Cortex of kidney (tissue), 1 donor: ENCODE data around the gene GPR4.
"Not testable (repeated sequence)": the region's sequence is repeated elsewhere in the genome, so short reads cannot be mapped to it uniquely, and the experiment has no call there.

Experiments used
- DNase-seq: peaks from one replicate; lab custom pipeline; 2025; lab: John Stamatoyannopoulos, UW

The GPR4 gene

DNA sequence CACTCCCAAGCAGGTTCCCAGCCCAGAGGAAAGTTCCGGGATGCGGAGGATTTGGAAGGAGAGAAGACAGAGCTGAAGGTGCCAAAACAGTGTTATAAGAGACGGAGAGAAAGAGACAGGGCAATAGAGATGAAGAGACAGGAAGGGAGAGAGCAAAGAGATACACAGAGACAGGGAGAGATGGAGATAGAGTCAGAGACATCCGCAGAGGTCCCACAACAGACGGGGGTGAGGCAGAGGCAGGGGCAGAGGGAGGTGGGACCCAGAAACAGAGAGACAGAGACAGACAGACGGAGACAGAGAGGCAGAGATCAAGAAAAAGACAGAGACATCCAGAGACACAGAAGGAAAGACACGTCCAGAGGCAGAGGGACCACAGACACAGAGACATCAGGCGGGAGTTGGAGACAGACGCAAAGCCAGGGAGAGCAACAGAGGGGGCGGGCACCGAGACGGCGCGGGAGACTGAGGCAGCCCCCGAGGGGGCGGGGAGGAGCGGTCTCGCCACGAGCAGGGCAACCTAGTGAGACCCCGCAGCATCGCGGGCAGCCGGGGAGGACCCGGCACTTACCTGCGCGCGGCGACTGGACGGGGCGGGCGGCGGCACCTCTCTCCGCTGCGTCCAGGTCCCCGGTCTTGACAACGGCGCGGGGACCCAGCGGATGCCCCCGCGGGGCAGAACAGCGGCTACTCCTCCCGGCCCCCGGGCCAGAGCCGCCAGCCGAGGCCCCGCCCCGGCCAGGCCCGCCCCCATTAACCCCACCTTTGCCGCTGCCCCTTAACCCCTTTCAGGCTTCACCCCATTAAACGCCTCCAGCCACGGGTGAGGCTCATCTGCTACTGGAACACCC lies at the start of gene GPR4:
Gene GPR4, minus strand, starts transcription at position 689 of the 851 bp plus-strand sequence. CDS start 10,346 bp downstream, outside the sequence.
- DNase-seq: no peak

DNA sequence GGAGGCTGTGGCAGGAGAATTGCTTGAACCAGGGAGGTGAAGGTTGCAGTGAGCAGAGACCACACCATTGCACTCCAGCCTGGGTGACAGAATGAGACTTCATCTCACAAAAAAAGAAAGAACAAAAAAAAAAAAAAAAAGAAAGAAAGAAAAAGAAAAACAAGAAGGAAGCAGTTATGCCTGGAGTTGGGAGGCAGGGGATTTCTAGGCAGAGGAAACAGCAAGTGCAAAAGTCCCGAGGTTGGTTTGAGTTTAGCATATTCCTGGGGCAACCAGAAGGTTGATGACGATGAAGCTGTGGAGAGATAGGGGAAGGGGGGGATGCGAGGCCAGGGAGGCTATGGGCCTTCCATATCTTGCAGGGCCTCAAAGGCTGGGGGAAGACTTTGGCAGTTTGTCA lies 48.7 kb upstream of the GPR4 start:
- DNase-seq: no peak

DNA sequence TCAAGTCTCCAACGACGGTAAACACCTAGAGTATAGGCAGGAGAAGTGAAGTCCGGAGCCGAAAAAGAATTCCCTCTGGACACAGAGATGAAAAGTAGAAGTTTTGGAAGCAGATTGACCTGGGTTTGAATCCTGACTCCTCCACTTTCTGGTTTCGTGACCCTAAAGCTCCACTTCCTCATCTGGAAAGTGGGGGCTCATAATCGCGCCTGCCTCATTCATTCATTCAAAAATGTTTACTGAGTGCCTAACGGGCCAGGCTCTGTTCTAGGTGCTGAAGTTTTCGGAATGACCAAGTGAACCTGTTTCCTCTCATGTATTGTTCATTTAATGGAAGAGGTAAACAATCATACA lies 44.3 kb upstream of the GPR4 start:
- DNase-seq: no peak

DNA sequence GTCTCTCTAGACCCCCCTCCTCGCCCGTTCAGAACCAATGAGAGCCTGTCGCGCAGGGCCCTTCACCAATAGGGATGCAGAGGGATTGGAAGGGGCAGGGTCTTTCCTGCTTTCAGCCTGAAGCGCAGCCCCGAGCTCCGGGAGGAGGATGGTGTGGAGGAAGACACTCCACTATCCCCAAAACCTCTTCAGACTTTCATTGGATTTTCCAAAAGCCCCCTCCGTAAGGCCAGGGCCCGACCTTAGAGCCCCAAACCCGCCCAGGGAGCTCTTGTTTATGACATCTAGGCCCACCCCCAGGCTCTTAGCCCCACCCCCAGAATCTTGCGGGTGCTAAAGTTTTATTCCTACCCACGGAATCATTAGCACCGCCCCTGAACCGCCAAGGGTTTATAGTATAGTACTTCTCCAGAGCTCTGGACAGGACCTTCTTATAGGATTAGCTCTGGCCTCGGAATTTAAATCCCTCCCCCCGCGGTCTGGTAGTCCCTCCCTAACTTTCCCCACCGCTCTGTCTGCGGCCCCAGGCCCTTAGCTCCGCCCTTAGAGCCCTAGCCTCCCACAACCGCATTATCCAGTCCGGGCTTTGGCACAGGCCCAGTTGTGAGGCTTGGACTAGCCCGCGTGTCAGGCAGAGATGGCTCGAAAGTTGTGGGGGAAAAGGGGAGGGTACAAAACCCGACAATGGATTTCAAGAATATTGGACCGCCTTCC lies 43.8 kb upstream of the GPR4 start:
- DNase-seq: no peak

DNA sequence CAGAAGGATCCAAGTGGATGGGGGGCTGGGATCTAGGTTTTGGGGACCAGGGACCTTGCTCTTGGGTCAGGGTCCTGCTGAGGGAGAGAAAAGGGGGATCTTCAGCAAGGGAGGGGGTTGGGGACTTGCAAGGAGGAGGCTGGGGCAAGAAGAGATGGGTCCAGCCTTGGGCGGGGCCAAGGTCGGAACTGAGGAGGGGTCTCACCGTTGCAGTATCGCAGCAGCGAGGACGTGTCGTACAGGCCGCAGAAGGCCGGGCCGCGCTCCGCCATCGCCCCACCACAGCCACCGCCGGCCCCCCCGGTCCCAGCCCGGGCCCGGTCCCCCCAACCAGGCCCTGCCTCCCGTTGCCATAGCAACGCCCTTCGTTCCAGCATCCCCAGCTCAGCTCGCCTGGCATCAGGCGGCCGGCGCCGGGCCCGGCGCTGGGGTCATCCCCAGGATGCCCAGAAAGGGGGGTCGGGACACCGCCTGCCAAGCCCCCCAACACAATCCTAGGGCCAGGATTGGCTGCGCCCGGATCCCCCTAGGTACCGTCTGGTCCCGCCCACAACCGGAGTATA lies 43.1 kb upstream of the GPR4 start:
- no peak for DNase-seq

DNA sequence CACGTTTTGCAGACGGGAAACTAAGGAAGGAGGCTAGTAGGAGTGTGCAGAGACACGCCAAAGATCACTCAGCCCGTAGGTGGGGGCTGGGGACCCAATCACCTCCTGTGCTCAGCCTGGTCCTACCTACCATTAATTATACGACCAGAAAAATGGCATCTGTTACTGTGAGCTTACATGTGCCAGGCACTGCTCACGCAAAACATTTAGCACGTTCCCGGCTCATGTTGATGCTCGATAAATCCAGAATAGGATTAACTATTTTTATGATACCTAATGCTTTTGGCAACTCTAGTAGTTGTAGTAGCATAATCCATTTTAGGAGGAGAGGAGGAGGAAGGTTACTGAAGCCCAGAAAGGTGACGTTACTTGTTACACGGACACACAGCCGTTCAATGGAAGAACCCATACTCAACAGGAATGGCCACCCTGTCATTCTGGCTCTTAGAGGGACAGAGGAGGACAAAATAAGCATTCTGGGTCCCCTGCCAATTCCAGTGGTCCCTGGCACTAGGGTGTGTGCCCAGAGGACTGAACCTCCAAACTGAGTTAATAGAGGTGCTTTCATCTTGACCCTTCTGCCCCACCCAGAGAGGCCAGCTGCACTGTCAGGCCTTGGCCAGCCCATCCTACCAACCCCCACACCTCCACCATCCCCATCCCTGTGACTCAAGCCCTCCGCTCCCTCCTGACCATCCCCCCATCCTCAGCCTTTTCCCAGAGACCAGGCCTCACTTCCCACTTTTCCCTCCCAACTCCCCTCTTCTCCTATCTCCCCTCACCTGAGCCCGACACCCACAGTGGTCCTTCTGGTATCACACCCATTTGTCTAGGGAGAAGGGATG lies 42.1 kb upstream of the GPR4 start:
- no peak for DNase-seq

DNA sequence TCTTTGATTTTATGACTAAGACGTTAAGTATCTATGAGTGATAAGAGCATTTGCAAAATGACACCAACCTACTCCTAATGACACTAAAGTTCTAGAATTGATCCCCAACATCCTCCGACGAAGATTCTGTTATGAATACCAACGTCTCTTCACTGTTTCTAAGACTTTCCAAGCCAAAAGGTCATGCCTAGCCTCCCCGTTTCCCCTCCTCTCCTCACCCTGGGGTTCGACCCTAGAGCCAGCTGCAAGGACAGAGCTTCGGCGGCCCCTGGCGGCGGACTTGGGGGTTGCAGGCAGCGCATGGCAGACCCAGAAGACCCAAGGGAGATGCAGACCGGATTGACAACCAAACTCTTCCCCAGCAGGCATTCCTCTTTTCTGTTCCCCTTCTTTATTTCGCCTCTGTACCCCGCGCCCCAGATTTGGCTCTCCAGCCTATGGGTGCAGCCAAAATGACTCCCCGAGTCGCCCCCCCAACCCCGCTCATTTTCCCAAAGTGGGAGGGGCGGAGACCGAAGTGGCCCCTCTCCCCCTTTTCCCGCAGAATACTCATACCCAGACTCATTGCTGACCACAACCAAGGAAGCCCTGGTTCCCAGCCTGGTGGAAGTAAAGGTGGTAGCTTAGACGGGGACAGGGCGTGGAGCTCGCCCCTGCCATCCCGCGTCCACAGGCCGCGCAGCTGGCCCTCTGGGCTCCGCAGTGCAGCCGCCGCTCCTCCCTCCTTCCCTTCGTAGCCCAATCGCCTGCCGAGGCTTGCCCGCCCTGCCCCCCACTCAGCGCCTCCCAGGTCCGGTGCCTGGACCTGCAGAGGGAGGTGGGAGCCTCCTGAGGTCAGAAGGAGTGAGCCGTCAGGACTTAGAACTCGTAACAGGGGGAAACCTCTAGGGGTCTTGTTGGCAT lies 41.3 kb upstream of the GPR4 start:
- DNase-seq: no peak

DNA sequence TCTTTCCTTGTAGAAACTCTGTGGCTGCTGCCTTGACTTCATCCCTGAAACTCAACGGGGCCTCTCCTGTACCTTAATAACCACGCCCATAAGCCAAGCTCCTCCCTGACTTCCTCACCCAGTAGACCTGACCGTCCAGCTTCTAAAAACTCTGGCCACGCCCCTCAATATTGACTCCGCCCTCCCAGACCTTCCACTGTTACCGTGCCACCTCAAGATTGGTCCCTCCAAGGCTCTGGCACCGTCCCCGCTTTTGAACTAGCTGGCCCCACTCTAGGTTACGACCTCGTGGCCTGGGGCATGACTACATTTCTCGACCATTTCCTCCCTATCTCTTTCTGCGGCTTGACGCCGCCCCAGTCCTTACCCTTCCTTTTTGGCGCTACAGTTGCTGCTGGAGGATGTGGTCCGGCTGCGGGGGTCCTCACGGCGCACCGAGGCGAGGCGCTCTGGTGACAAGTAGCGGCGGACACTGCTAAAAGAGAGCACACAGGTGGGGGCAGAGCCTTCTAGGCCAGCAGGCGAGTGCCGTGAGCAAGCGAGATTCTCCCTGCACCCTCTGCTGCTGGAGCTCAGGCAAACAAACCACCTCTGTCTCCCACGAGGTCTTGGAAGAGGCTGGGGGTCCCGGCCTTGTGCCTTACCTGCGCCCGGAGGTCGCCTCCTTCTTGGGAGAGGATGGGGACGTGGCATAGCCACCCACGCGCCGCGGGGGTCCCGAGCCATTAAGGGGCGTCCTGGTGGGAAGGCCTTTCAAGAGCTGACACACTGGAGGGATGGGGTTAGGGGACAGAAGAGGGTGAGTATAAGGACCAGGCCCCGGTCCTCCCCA lies 39.5 kb upstream of the GPR4 start:
- DNase-seq: no peak

DNA sequence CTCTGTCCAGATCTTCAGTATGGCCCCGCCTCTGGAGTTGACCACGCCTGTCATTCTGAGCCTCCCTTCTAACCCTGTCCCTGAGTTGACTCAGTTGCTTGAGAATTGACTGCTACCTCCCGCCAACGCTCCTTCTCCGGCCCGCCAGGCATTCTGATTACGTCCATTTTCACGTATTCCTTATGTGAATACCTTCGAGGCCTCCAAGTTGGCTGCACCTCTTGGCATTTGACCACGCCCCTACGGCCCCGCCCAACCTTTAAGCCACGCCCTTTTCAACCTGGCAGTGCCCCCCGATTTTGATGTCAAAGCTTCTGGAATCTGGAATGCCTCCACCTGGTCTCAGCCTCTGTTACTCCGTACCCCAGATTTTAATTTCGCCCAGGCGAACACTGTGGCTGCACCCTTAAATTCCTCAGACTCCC lies 38.8 kb upstream of the GPR4 start:
- DNase-seq: no peak

DNA sequence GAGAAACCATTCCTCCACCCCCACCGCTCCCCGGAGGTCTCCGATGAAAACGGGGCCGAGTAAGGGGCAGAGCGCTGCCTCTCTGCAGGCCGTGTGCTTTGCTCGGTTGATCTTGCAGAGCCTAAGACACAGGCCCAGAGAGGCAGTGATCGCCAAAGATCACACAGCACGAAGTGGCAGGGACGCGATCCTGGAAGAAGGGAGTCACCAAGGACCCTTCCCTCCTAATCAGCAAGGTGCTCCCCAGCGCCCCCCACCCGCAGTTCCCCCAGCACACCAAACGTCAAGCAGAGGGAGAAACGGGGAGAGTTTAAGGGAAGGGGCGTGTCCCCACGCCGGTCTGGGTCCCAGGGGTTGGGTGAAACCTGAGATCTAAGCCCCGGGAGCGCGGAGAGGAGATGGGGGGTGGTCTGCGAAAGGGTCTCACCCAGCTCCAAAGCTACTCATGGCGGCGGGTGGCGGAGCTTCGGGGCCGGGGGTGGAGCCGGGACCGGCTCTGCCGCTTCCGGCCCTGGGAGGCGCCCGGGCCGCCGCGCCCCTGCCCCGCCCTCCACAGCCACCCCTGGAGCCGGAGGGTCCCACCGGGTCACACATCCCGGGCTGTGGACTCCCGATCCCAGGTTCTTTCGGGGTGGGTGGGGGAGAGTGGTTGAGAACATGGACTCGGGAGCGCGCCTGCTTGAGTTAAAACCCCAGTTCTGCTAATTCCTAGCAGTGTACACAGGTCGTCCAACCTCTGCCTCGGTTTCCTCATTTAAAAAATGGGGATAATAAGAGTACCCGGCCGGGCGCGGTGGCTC lies 37.1 kb upstream of the GPR4 start, which contains the start of gene EML2:
Gene EML2, minus strand, starts transcription at position 468 of the 800 bp plus-strand sequence. Its CDS starts 21 bp downstream, at position 447.
- DNase-seq: no peak

DNA sequence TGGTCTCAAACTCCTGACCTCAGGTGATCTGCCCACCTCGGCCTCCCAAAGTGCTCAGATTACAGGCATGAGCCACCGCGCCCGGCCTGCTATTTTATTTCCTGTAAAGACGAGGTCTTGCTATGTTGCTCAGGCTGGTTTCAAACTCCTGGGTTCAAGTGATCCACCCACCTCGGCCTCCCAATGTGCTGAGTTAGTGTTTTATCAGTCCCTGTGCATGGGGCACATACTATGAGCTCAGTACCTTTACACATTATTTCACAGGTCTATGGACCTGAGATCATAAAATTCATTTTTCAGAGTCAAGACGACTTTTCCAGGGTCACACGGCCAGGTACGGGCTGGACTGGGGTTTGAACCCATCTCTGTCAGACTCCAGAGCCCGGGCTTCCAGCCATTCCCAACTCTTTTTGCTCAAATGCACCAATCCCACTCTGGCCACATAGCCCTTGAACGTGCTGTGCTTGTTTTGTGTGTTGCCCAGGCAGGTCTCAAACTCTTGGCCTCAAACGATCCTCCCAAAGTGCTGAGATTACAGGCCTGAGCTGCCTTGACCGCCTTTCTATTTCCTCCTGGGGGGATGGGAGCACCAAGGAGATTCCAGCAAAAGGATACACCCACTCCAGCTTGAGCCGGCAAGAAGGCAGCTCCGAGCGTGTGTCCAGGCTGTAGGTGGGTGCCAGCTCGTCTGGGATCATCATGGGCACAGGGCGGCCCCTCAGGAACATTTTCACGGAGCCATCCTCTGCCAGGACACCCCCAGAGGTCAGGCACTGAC lies 36.1 kb upstream of the GPR4 start:
- no peak for DNase-seq

DNA sequence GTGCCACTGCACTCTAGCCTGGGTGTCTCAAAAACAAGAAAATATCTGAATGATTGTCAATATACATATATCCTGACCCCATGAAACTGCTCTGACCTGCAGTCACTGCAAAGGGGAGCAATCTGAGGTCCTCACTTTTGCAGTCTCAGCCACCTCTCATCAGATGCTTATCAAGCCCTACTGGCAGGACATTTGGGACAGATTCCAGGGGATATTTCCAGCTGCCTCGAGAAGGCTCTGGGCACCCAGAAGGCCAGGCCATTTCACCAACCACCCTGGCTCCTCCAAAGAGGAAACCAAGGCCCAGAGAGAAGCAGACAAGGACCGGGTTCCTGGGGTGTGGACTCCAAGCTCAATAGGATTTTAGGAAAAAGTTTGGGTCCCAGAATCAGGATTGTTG lies 34.9 kb upstream of the GPR4 start:
- no peak for DNase-seq

DNA sequence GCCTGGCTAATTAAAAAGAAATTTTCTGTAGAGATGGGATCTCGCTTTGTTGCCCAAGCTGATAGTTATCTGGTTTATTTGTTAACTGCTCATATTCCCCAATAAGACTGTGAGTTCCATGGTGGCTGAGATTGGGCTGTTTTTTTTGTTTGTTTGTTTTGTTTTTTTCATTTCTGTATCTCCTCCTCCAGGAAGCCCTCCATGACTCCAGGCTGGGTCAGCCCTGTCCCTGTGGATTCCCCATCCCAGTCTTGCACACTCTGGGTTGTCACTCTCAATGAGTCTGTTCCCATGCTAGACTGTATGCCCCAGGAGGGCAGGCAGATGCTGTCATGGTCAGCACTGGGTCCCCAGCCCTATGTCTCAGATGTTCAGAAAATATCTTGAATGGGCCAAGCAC lies 34.3 kb upstream of the GPR4 start:
- no peak for DNase-seq

DNA sequence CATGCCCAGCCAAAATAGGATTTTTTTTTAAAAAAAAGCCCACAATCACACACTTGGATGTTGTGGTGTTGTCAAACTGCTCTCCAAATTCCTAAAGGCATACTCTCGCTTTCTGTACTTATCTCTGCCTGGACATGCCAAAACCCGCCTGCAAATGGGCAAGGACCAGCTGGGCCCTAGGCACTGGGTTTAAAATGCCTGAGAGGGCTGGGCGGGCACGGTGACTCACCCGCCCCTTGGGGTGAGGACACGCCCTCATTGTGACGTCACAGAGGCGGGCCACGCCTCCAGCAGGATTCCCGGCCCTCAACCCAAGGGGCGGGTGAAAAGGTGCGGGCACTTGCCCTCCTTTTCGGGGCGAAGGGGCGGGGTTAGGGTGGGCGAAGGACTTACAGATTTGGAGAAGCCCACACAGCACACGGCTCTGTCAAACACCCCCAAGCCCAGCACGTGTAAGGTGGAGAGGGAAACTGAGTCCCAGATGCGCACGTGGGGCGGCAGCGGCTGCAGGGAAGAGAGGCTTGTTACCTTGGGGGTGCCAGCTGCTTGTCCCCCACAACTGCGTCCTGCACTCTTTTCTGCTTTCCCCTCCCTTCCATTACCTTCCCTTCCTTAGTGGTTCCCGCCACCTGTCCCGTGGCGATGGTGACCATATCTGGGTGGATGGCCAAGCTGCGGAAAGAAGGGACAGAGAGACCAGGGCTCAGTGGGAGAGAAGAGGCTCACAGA lies 30.6 kb upstream of the GPR4 start:
- no peak for DNase-seq

DNA sequence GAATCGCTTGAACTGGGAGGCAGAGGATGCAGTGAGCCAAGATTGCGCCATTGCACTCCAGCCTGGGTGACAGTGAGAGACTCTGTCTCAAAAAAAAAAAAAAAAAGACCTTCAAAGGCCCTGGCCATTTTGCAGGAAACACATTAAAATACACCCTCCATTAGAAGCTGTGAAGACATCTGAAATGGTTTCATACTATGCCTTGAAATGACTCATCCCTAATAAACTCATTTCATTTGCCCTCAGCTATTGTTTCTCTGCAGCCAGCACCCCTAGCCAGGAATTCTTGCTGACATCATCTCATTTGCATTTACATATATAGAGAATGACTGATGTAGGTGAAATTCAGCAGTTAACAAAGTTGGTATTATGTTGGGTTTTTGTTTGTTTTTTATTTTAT lies 28.5 kb upstream of the GPR4 start:
- DNase-seq: no peak

DNA sequence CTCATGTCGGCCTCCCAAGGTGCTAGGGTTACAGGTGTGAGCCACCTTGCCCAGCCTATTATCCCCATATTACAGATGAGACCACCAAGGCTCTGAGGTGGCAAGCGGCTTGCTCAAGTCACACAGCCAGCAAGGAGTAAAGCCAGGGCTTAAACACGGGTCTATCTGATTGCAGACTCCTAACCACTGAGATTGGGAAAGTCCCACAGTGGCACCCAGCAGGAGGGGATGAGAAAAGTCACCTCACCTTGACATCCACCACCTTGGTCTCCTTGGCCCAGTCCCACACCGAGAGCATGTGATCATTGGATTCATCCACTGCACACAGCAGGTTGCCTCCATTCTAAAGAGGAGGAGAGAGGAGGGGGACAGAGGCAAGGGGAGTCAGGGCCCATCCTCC lies 27.7 kb upstream of the GPR4 start:
- DNase-seq: no peak

DNA sequence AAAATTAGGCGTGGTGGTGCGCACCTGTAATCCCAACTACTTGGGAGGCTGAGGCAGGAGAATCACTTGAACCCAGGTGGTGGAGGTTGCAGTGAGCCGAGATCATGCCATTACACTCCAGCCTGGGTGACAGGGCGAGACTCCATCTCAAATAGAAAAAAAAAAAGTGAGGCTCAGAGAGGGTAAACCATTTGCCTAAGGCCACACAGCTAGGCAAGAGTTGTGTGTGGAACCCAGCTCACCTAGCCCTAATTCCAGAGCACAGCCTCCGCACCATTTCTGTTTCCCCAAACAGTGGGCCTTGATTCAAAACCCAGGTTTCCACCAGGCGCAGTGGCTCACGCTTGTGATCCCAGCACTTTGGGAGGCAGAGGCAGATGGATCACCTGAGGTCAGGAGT lies 26.2 kb upstream of the GPR4 start:
- not testable (repeated sequence) for DNase-seq

DNA sequence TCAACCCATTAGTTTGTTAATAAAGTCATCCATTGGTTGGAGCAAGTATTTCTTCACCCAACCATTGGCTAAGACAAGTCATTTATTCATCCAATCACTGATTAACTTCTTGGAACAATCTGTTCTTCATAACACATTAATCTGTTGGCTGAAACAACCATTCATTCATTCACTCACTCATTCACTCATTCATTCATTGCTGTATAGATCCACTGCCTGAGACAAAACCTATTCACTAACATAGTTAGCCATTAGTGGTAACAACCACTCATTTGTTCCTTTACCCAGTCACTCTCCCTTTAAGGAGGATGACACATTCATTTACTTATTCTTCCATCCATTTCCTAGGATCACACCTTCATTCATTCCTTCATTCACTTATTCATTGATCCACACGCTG lies 22.0 kb upstream of the GPR4 start:
- no peak for DNase-seq
